ENCODE measurements around the gene LARP4. TPM values are rescaled to one million over a fixed set of nuclear protein-coding genes. Genes with fewer than 3 reads are reported as not detected.

LARP4 gene
- total and polyA plus RNA-seq, 2 experiments from 2014 or later = 59.1 to 88.8 TPM

DNA sequence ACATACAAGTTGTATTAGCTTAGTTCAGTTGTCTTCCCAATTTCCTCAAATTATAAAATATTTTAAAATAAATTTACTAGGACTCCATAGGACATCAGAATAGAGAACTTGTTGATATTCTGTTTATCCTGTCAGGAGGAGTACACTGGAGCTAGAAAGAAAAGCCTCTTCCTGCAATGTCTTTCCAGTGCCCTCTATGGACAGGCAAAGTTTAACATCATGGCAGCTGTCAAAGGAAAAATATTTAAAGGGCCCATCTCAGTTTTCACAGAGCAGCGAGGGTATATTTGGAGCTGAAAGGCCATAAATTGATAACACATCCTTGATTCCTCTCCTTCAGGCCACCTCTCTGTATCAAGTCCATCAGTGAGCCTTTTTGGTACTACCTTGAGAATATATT, 123.1 kb downstream of the LARP4 start (continued):
- TF ChIP-seq, protein P1, sequence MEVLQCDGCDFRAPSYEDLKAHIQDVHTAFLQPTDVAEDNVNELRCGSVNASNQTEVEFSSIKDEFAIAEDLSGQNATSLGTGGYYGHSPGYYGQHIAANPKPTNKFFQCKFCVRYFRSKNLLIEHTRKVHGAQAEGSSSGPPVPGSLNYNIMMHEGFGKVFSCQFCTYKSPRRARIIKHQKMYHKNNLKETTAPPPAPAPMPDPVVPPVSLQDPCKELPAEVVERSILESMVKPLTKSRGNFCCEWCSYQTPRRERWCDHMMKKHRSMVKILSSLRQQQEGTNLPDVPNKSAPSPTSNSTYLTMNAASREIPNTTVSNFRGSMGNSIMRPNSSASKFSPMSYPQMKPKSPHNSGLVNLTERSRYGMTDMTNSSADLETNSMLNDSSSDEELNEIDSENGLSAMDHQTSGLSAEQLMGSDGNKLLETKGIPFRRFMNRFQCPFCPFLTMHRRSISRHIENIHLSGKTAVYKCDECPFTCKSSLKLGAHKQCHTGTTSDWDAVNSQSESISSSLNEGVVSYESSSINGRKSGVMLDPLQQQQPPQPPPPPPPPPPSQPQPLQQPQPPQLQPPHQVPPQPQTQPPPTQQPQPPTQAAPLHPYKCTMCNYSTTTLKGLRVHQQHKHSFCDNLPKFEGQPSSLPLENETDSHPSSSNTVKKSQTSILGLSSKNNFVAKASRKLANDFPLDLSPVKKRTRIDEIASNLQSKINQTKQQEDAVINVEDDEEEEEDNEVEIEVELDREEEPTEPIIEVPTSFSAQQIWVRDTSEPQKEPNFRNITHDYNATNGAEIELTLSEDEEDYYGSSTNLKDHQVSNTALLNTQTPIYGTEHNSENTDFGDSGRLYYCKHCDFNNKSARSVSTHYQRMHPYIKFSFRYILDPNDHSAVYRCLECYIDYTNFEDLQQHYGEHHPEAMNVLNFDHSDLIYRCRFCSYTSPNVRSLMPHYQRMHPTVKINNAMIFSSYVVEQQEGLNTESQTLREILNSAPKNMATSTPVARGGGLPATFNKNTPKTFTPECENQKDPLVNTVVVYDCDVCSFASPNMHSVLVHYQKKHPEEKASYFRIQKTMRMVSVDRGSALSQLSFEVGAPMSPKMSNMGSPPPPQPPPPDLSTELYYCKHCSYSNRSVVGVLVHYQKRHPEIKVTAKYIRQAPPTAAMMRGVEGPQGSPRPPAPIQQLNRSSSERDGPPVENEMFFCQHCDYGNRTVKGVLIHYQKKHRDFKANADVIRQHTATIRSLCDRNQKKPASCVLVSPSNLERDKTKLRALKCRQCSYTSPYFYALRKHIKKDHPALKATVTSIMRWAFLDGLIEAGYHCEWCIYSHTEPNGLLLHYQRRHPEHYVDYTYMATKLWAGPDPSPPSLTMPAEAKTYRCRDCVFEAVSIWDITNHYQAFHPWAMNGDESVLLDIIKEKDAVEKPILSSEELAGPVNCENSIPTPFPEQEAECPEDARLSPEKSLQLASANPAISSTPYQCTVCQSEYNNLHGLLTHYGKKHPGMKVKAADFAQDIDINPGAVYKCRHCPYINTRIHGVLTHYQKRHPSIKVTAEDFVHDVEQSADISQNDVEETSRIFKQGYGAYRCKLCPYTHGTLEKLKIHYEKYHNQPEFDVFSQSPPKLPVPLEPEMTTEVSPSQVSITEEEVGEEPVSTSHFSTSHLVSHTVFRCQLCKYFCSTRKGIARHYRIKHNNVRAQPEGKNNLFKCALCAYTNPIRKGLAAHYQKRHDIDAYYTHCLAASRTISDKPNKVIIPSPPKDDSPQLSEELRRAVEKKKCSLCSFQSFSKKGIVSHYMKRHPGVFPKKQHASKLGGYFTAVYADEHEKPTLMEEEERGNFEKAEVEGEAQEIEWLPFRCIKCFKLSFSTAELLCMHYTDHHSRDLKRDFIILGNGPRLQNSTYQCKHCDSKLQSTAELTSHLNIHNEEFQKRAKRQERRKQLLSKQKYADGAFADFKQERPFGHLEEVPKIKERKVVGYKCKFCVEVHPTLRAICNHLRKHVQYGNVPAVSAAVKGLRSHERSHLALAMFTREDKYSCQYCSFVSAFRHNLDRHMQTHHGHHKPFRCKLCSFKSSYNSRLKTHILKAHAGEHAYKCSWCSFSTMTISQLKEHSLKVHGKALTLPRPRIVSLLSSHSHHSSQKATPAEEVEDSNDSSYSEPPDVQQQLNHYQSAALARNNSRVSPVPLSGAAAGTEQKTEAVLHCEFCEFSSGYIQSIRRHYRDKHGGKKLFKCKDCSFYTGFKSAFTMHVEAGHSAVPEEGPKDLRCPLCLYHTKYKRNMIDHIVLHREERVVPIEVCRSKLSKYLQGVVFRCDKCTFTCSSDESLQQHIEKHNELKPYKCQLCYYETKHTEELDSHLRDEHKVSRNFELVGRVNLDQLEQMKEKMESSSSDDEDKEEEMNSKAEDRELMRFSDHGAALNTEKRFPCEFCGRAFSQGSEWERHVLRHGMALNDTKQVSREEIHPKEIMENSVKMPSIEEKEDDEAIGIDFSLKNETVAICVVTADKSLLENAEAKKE (CRISPR knock-in tag; IDR thresholded peaks at IDR 0.05) = no peak

DNA sequence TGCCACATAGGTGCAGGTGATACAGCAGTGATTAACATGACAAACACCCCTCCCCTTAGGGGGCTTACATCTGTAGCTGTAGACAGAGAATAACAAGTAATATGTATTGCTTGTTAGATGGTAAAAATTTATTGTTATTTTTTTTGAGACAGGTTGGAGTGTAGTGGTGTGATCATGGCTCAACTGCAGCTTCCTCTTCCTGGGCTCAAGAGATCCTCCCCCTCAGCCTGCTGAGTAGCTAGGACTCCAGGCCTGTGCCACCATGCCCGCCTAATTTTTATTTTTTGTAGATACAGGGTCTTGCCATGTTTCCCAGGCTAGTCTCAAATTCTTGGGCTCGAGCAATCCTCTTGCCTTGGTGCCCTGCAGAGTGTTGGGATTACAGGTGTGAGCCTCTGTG, 123.9 kb downstream of the LARP4 start:
- no peaks in the 10 kb centered on the region for H3K27me3 ChIP-seq (ENCODE audit: insufficient read depth)
- H3K4me1 ChIP-seq (ENCODE audit: insufficient read depth) = no peaks in the 10 kb centered on the region; the same call in none of the 2 replicates
- H2AFZ ChIP-seq = no peak overlapping the region
- ATAC-seq (no peak), DNase-seq (ENCODE audit: low spot score) (no peak)
- Mint-ChIP-seq H3K9me3 (no peaks in the 10 kb centered on the region), H3K27ac (no peak overlapping the region; the same call in 1 of the 2 replicates), H3K27me3 (ENCODE audit: insufficient read depth, low read depth, poor library complexity) (no peaks in the 10 kb centered on the region), H3K4me1 (peaks cover 20% of the 10 kb centered on the region), H3K4me3 (no peak overlapping the region), H3K36me3 (ENCODE audit: low read depth) (peaks cover 6% of the 10 kb centered on the region)
- no peaks in the 10 kb centered on the region for H3K36me3 ChIP-seq (ENCODE audit: insufficient read depth)
- peaks cover 78% of the 10 kb centered on the region for H3K79me2 ChIP-seq (replicated peaks; ENCODE audit: insufficient read depth)
- H3K4me3 ChIP-seq = no peak overlapping the region
- H3F3A ChIP-seq (replicated peaks; ENCODE audit: low read depth) = no peaks in the 10 kb centered on the region
- H4K20me1 ChIP-seq (replicated peaks; ENCODE audit: insufficient read depth) = peaks cover 8% of the 10 kb centered on the region
- H3K27ac ChIP-seq (ENCODE audit: low read depth) = 0 out of 2 replicates have a peak overlapping the region, but pooled peaks have one; percentile 11
- no peak overlapping the region for H3K4me2 ChIP-seq
- no peaks in the 10 kb centered on the region for H3K9me2 ChIP-seq (ENCODE audit: insufficient read depth)
- no peak for TF ChIP-seq NANOG (IDR thresholded peaks at IDR 0.05; ENCODE audit: borderline replicate concordance)
- TF ChIP-seq, protein P2, sequence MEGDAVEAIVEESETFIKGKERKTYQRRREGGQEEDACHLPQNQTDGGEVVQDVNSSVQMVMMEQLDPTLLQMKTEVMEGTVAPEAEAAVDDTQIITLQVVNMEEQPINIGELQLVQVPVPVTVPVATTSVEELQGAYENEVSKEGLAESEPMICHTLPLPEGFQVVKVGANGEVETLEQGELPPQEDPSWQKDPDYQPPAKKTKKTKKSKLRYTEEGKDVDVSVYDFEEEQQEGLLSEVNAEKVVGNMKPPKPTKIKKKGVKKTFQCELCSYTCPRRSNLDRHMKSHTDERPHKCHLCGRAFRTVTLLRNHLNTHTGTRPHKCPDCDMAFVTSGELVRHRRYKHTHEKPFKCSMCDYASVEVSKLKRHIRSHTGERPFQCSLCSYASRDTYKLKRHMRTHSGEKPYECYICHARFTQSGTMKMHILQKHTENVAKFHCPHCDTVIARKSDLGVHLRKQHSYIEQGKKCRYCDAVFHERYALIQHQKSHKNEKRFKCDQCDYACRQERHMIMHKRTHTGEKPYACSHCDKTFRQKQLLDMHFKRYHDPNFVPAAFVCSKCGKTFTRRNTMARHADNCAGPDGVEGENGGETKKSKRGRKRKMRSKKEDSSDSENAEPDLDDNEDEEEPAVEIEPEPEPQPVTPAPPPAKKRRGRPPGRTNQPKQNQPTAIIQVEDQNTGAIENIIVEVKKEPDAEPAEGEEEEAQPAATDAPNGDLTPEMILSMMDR (conservative IDR thresholded peaks at IDR 0.05; ENCODE audit: low read depth in 2 of 2) = no peak
- no peak for TF ChIP-seq EZH2phosphoT487 (IDR thresholded peaks at IDR 0.05; ENCODE audit: unreplicated experiment)
- no peak for TF ChIP-seq JUNB (IDR thresholded peaks at IDR 0.05; ENCODE audit: unreplicated experiment)
- TF ChIP-seq, protein P3, sequence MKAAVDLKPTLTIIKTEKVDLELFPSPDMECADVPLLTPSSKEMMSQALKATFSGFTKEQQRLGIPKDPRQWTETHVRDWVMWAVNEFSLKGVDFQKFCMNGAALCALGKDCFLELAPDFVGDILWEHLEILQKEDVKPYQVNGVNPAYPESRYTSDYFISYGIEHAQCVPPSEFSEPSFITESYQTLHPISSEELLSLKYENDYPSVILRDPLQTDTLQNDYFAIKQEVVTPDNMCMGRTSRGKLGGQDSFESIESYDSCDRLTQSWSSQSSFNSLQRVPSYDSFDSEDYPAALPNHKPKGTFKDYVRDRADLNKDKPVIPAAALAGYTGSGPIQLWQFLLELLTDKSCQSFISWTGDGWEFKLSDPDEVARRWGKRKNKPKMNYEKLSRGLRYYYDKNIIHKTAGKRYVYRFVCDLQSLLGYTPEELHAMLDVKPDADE (IDR thresholded peaks at IDR 0.05) = no peak
- TF ChIP-seq EZH2 (IDR thresholded peaks at IDR 0.05; ENCODE audit: low read depth, unreplicated experiment) = no peak
- TF ChIP-seq ZNF114 (CRISPR knock-in tag; IDR thresholded peaks at IDR 0.05) = no peak
- TF ChIP-seq ZNF331 (CRISPR knock-in tag; IDR thresholded peaks at IDR 0.05; ENCODE audit: low read depth) = no peak
